Measurements from ENCODE around the gene PPOX. TPM values are rescaled to one million over a fixed set of nuclear protein-coding genes. Genes with fewer than 3 reads are reported as not detected.

The PPOX gene
- total RNA-seq, 2 donors from 2014 or later, result 13.4 to 14.3 TPM

DNA sequence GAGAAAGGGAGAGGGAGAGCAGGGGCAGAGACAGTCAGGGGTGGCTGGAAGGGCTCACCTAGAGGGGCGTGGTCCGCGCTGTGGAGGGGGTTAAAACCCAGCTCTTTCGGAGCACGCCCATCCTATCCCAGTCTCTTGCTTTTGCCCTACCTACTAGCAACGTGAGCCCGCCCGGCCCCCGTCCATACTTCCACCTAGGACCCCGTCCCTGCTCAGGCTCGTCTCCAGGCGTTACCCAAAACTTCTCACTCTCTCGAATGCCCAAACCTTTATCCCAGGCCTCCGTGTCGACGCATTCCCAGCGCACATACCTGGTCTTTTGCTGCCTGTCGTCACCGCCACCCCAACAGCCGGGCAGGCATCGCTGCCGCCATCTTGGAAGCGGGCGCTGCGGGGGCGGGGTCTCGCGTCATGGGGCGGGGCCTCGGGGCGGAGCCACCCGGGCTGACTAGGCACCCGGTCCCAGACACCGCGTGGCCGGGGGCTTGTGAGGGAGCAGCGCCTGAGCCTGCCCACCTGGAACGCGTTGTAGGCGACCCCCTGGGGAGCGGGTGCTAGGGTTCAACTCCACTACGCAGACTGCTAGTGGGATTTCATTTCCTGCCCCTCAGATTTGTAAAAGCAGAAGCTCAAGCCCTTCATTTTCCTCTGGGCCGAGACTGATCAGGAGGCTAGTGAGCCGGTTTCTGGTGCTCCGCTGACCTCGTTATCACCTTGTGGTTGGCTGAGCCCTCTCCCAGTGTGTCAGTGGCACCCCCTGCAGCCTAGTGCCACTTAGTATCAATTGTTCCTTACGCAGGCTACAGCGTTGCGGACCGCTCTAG lies 11.1 kb downstream of the PPOX start, which contains the start of gene B4GALT3:
Gene B4GALT3 (minus strand): TSS at position 396 of the 824 bp plus-strand sequence. CDS start 1,447 bp downstream, outside the sequence.
- Histone ChIP-seq H3K36me3 (peaks cover 6% of the 10 kb centered on the region), H3K27ac (peak within 1 kb of the TSS; percentile 83), H3K4me3 (peak within 1 kb of the TSS; percentile 83), H3K9me3 (no peaks in the 10 kb centered on the region), H3K27me3 (no peaks in the 10 kb centered on the region), H3K4me1 (peaks cover 4% of the 10 kb centered on the region), H3K9ac (ENCODE audit: low read depth in 2 of 2, low read length in 2 of 2) (peak within 1 kb of the TSS; percentile 81 to 97)
- TF ChIP-seq, protein P1, sequence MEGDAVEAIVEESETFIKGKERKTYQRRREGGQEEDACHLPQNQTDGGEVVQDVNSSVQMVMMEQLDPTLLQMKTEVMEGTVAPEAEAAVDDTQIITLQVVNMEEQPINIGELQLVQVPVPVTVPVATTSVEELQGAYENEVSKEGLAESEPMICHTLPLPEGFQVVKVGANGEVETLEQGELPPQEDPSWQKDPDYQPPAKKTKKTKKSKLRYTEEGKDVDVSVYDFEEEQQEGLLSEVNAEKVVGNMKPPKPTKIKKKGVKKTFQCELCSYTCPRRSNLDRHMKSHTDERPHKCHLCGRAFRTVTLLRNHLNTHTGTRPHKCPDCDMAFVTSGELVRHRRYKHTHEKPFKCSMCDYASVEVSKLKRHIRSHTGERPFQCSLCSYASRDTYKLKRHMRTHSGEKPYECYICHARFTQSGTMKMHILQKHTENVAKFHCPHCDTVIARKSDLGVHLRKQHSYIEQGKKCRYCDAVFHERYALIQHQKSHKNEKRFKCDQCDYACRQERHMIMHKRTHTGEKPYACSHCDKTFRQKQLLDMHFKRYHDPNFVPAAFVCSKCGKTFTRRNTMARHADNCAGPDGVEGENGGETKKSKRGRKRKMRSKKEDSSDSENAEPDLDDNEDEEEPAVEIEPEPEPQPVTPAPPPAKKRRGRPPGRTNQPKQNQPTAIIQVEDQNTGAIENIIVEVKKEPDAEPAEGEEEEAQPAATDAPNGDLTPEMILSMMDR (IDR thresholded peaks at IDR 0.05), result no peak
- DNase-seq, result peak; percentile 94
- intact Hi-C loops (cut with DNase I), result no loop called here

DNA sequence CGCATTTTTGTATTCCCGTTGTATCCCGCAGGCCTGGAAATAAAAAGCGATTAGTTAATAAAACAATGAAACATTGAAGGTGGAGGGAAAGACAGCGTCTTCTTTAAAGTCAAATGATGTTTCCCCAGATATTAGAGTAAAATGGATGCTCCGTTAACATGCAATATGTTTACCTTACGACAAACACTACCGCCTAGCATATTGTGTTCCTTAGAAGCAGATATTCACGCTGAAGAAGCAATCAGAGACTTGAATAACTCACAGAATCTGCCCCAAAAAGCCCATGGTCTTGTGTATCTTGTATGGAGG lies 11.7 kb downstream of the PPOX start:
- Histone ChIP-seq H3K27ac (peak overlapping the region; percentile 83), H3K4me3 (peak overlapping the region; percentile 83), H3K4me1 (peaks cover 4% of the 10 kb centered on the region), H3K27me3 (no peaks in the 10 kb centered on the region), H3K36me3 (peaks cover 2% of the 10 kb centered on the region), H3K9me3 (no peaks in the 10 kb centered on the region), H3K9ac (ENCODE audit: low read depth in 2 of 2, low read length in 2 of 2) (peak overlapping the region; percentile 81 to 97)
- intact Hi-C loops (cut with DNase I), result no loop called here
- DNase-seq, result no peak
- TF ChIP-seq, protein P1 (IDR thresholded peaks at IDR 0.05), result no peak

DNA sequence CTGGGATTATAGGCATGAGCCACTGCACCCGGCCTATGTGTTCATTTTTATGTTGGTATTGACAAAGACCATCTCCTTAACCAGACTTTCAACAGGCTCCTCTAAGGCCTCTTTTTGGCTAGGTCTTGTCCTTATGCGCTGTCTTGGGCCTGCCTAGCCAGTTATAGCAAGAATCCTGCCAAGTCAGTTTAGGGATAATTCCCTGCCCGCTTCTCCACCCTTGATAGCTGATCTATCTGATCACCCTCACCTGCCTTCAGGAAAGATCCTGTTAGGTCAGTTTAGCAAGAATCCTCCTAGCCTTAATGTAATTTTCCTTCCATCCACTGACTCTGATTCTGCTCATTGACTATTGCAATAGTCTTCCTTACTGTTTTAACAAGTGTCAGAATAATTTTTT lies 13.5 kb downstream of the PPOX start:
- intact Hi-C loops (cut with DNase I), result no loop called here
- Histone ChIP-seq H3K9me3 (no peaks in the 10 kb centered on the region), H3K4me1 (peaks cover 4% of the 10 kb centered on the region), H3K4me3 (no peak overlapping the region), H3K27ac (no peak overlapping the region), H3K36me3 (no peaks in the 10 kb centered on the region), H3K27me3 (no peaks in the 10 kb centered on the region), H3K9ac (ENCODE audit: low read depth in 2 of 2, low read length in 2 of 2) (no peak overlapping the region)
- TF ChIP-seq, protein P1 (IDR thresholded peaks at IDR 0.05), result no peak
- DNase-seq, result no peak

DNA sequence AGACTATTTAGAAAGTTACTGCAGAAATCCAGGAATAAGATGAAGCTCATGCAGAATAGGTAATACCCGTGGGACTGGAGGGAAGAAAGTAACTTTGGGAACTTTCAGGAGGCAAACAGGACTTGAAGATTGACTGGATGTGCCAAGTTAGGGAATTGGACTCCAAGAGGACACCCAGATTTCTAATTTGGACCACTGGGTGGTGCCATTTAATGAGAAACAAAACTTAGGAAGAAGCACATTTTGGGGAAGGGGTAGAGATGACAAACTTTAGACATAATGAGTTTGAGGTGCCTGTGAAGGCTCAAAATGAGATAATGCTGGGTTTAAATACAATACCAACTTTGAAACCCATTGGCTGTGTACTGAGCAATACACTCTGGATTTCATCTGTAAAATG lies 14.4 kb downstream of the PPOX start:
- DNase-seq, result no peak
- Histone ChIP-seq H3K36me3 (no peaks in the 10 kb centered on the region), H3K4me3 (no peak overlapping the region), H3K27me3 (no peaks in the 10 kb centered on the region), H3K9ac (ENCODE audit: low read depth in 2 of 2, low read length in 2 of 2) (no peak overlapping the region), H3K4me1 (peaks cover 4% of the 10 kb centered on the region), H3K27ac (no peak overlapping the region), H3K9me3 (no peaks in the 10 kb centered on the region)
- TF ChIP-seq, protein P1 (IDR thresholded peaks at IDR 0.05), result no peak
- intact Hi-C loops (cut with DNase I), result no loop called here

DNA sequence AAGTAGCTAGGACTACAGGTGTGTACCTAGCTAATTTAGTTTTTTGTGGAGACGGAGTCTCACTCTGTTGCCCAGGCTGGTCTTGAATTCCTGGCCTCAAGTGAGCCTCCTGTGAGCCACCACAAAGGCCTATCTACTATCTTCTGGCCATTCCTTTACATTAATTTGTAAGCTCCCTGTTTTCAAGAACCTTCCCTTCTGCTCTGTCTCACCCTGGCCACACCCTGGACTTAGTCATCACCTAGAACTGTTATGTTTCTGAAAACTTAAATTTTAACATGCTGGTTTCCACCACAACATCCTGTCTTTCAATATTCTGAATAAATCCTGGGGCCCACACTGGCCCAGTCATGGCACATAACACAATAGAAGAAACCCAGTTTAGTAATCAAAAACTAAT lies 16.0 kb downstream of the PPOX start:
- DNase-seq, result no peak
- no peaks in the 10 kb centered on the region for H3K27me3 ChIP-seq
- intact Hi-C loops (cut with DNase I), result no loop called here
- peak overlapping the region; percentile 16 for H3K27ac ChIP-seq
- TF ChIP-seq, protein P1 (IDR thresholded peaks at IDR 0.05), result no peak
- H3K4me3 ChIP-seq, result no peak overlapping the region
- no peak overlapping the region for H3K9ac ChIP-seq (ENCODE audit: low read depth in 2 of 2, low read length in 2 of 2)
- no peaks in the 10 kb centered on the region for H3K4me1 ChIP-seq
- no peaks in the 10 kb centered on the region for H3K9me3 ChIP-seq
- H3K36me3 ChIP-seq, result no peaks in the 10 kb centered on the region
